Ishikawa (cell line): ENCODE data around the gene MTHFD1L.

Experiments
- CEBPB ChIP-seq: IDR thresholded peaks from 2 replicates; pipeline ENCODE4 v1.6.1; 2012
- CREB1 ChIP-seq: IDR thresholded peaks from 2 replicates; pipeline ENCODE4 v1.6.1; 2012; ENCODE audit warnings: low read depth
- EGR1 ChIP-seq: IDR thresholded peaks from 2 replicates; pipeline ENCODE4 v1.6.1; 2012
- EP300 ChIP-seq: IDR thresholded peaks from 2 replicates; pipeline ENCODE4 v1.6.1; 2012; ENCODE audit warnings: borderline replicate concordance
- FOXM1 ChIP-seq: IDR thresholded peaks from 2 replicates; pipeline ENCODE4 v1.6.1; 2012; ENCODE audit warnings: low read depth, borderline replicate concordance
- NFIC ChIP-seq: IDR thresholded peaks from 2 replicates; pipeline ENCODE4 v1.6.1; 2012
- RAD21 ChIP-seq: IDR thresholded peaks from 2 replicates; pipeline ENCODE4 v1.6.1; 2012; ENCODE audit warnings: low read depth
- REST ChIP-seq: IDR thresholded peaks from 2 replicates; pipeline ENCODE4 v1.6.1; 2012; ENCODE audit warnings: low read depth, mild to moderate bottlenecking
- TAF1 ChIP-seq: IDR thresholded peaks from 2 replicates; pipeline ENCODE4 v1.6.1; 2012; ENCODE audit warnings: low read depth, mild to moderate bottlenecking
- TCF12 ChIP-seq: IDR thresholded peaks from 2 replicates; pipeline ENCODE4 v1.6.1; 2012; ENCODE audit warnings: low read depth
- TEAD4 ChIP-seq: IDR thresholded peaks from 2 replicates; pipeline ENCODE4 v1.6.1; 2012
- USF1 ChIP-seq: IDR thresholded peaks from 2 replicates; pipeline ENCODE4 v1.6.1; 2012
- YY1 ChIP-seq: IDR thresholded peaks from 2 replicates; pipeline ENCODE4 v1.6.1; 2012; ENCODE audit warnings: low read depth
- ZBTB7A ChIP-seq: IDR thresholded peaks from 2 replicates; pipeline ENCODE4 v1.6.1; 2012; ENCODE audit warnings: low read depth
- TF ChIP-seq, protein P1 (sequence below): IDR thresholded peaks from 2 replicates; pipeline ENCODE4 v1.6.1; 2012

MTHFD1L gene

GRCh38 chr6:150949526-150949925 is 84.0 kb downstream of the MTHFD1L start:
- TF ChIP-seq TAF1: no peak
- no peak for TF ChIP-seq EP300
- no peak for TF ChIP-seq EGR1
- TF ChIP-seq, protein P1, sequence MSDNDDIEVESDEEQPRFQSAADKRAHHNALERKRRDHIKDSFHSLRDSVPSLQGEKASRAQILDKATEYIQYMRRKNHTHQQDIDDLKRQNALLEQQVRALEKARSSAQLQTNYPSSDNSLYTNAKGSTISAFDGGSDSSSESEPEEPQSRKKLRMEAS: no peak
- no peak for TF ChIP-seq CEBPB
- no peak for TF ChIP-seq RAD21
- no peak for TF ChIP-seq TEAD4
- no peak for TF ChIP-seq USF1
- TF ChIP-seq REST: no peak
- TF ChIP-seq NFIC: no peak
- TF ChIP-seq TCF12: no peak
- no peak for TF ChIP-seq ZBTB7A
- no peak for TF ChIP-seq CREB1
- no peak for TF ChIP-seq YY1
- TF ChIP-seq FOXM1: no peak

- TF ChIP-seq, protein P1: no peak
- TF ChIP-seq USF1 (no peak), CREB1 (no peak), TCF12 (no peak), TEAD4 (no peak), NFIC (no peak), FOXM1 (no peak), EGR1 (no peak), CEBPB (no peak), REST (no peak), ZBTB7A (no peak), EP300 (no peak)
Measured at GRCh38 chr6:150953851-150954250, 88.3 kb downstream of the MTHFD1L start.

DNA sequence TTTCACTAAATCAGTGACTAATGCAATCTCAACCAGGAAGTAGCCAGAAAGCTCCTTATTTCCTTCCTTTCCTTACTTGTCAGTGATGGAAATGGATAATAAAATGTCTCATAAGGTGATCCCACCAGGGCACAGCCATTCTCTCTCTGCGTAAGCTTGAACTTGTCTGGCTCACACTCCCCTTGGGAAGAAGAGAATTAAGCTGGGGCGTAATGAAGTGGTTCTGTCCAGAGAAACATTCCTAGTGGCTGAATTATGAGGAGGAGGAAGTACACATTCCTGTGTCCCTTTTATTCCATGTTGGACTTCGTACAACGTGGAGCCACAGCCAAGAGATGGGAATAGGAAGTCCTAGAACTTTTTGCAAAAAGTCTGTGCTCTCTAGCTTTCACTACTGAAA is 93.7 kb downstream of the MTHFD1L start:
- TF ChIP-seq REST (no peak), CEBPB (no peak), CREB1 (no peak), ZBTB7A (no peak), TAF1 (no peak), TEAD4 (no peak), FOXM1 (no peak), TCF12 (no peak), USF1 (no peak), NFIC (no peak), RAD21 (no peak), YY1 (no peak), EP300 (no peak), EGR1 (no peak)
- TF ChIP-seq, protein P1: no peak

DNA sequence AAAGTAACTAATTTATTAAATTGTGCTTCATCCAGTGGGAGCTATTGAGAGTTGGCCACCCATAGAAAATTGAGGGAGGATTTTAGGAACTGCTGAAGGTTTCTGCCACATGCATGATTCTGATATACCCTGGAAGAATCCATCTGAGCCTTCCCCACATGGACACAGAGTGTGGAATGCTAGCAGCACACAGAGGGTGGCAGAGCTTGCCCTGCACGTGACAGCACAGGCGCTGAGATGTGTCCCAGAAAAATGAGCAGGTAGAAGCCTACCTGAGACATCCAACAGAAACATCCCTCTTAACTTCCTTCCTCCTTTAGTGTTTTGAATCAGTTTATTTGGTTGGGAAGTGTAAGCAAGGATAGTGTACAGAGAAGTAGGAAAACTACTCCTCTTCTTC is 96.9 kb downstream of the MTHFD1L start:
- TF ChIP-seq FOXM1 (no peak), EGR1 (no peak), CREB1 (no peak), TEAD4 (no peak), TAF1 (no peak), CEBPB (no peak), EP300 (no peak), RAD21 (no peak), TCF12 (no peak), NFIC (no peak), REST (no peak), ZBTB7A (no peak), USF1 (no peak), YY1 (no peak)
- TF ChIP-seq, protein P1: no peak
